GM19328 (cell line): ENCODE data around the gene PIK3AP1.
"Not testable (repeated sequence)": the region's sequence is repeated elsewhere in the genome, so short reads cannot be mapped to it uniquely, and the experiment has no call there.

ENCODE experiments used
- ATAC-seq: cut with Tn5 transposase; IDR thresholded peaks from one replicate; pipeline ENCODE4 v1.9.1; 2021; ENCODE audit warnings: mild to moderate bottlenecking, moderate library complexity; ENCODE audit not compliant: unreplicated experiment

PIK3AP1 gene

GRCh38 chr10:96697438-96697837 lies 22.9 kb downstream of the PIK3AP1 start:
- ATAC-seq: no peak

- no peak for ATAC-seq
Measured at GRCh38 chr10:96696845-96697425, 23.4 kb downstream of the PIK3AP1 start.

GRCh38 chr10:96695975-96696634 lies 24.2 kb downstream of the PIK3AP1 start:
- ATAC-seq: no peak

GRCh38 chr10:96695366-96695765 lies 24.9 kb downstream of the PIK3AP1 start:
- no peak for ATAC-seq

- no peak for ATAC-seq
Measured at GRCh38 chr10:96693431-96693830, 26.9 kb downstream of the PIK3AP1 start.

- ATAC-seq: no peak
Measured at GRCh38 chr10:96692427-96692826, 27.9 kb downstream of the PIK3AP1 start.

- no peak for ATAC-seq
Measured at GRCh38 chr10:96691761-96692160, 28.6 kb downstream of the PIK3AP1 start.

GRCh38 chr10:96690755-96691730 lies 29.3 kb downstream of the PIK3AP1 start:
- no peak for ATAC-seq

GRCh38 chr10:96688789-96689188 lies 31.5 kb downstream of the PIK3AP1 start:
- no peak for ATAC-seq

GRCh38 chr10:96687317-96688012 lies 32.8 kb downstream of the PIK3AP1 start:
- ATAC-seq: no peak

GRCh38 chr10:96686514-96686913 lies 33.8 kb downstream of the PIK3AP1 start:
- no peak for ATAC-seq

GRCh38 chr10:96685306-96685705 lies 35.0 kb downstream of the PIK3AP1 start:
- no peak for ATAC-seq

- no peak for ATAC-seq
Measured at GRCh38 chr10:96684826-96685225, 35.5 kb downstream of the PIK3AP1 start.

GRCh38 chr10:96683710-96684109 lies 36.6 kb downstream of the PIK3AP1 start:
- no peak for ATAC-seq

- ATAC-seq: no peak
Measured at GRCh38 chr10:96683065-96683464, 37.2 kb downstream of the PIK3AP1 start.

GRCh38 chr10:96681524-96681923 lies 38.8 kb downstream of the PIK3AP1 start:
- ATAC-seq: no peak

GRCh38 chr10:96680463-96680862 lies 39.9 kb downstream of the PIK3AP1 start:
- not testable (repeated sequence) for ATAC-seq

GRCh38 chr10:96678725-96679124 lies 41.6 kb downstream of the PIK3AP1 start:
- ATAC-seq: no peak

GRCh38 chr10:96676272-96677112 lies 43.8 kb downstream of the PIK3AP1 start:
- ATAC-seq: no peak

- no peak for ATAC-seq
Measured at GRCh38 chr10:96675846-96676245, 44.5 kb downstream of the PIK3AP1 start.
